Vagina (tissue), 2 donors: ENCODE measurements around the gene ACAA1.

Source experiments
- CTCF ChIP-seq, 3 experiments: fragments of 450-650 bp in 2 of 3; fragments of 200-600 bp in 1 of 3; sonication (generic) in 1 of 3; IDR thresholded peaks; one replicate each; pipeline ENCODE4 v1.5.1; 2017 to 2019; ENCODE audit warnings: antibody characterized with exemption in 3 of 3, mild to moderate bottlenecking in 2 of 3, moderate library complexity in 2 of 3
- POLR2A ChIP-seq, 2 donors: fragments of 450-650 bp; IDR thresholded peaks; one replicate each; pipeline ENCODE4 v1.6.1; 2017; ENCODE audit warnings: antibody characterized with exemption in 2 of 2, mild to moderate bottlenecking in 2 of 2, moderate library complexity in 2 of 2

GRCh38 chr3:38158472-38158871 lies 21.5 kb upstream of the ACAA1 start:
- TF ChIP-seq POLR2A (IDR thresholded peaks at IDR 0.05) (no peak), CTCF (IDR thresholded peaks at IDR 0.05) (no peak)
